ENCODE results near the gene KCNK10.

The KCNK10 gene

GRCh38 chr14:88340357-88340756, 17.3 kb upstream of the KCNK10 start:
- no peak overlapping the region for H3K27ac ChIP-seq (ENCODE audit: low read length)
- no peaks in the 10 kb centered on the region for H3K36me3 ChIP-seq (ENCODE audit: control insufficient read depth, low read depth, low read length)

GRCh38 chr14:88333036-88333435, 10.0 kb upstream of the KCNK10 start:
- Histone ChIP-seq H3K4me1 (ENCODE audit: control insufficient read depth, low read depth, low read length) (no peaks in the 10 kb centered on the region), H3K9me3 (ENCODE audit: control insufficient read depth, low read depth, low read length) (no peaks in the 10 kb centered on the region), H3K27ac (ENCODE audit: low read length) (no peak overlapping the region), H3K36me3 (ENCODE audit: control insufficient read depth, low read depth, low read length) (no peaks in the 10 kb centered on the region), H3K9ac (ENCODE audit: low read length) (no peak overlapping the region), H3K27me3 (ENCODE audit: control insufficient read depth, insufficient read depth, low read length) (peaks cover 23% of the 10 kb centered on the region), H3K4me3 (ENCODE audit: low read length) (no peak overlapping the region)

More at GRCh38 chr14:88340357-88340756, 17.3 kb upstream of the KCNK10 start:
- H3K9ac ChIP-seq (ENCODE audit: low read length): no peak overlapping the region
- no peaks in the 10 kb centered on the region for H3K4me1 ChIP-seq (ENCODE audit: control insufficient read depth, low read depth, low read length)
- no peaks in the 10 kb centered on the region for H3K9me3 ChIP-seq (ENCODE audit: control insufficient read depth, low read depth, low read length)
- H3K27me3 ChIP-seq (ENCODE audit: control insufficient read depth, insufficient read depth, low read length): no peaks in the 10 kb centered on the region
- H3K4me3 ChIP-seq (ENCODE audit: low read length): no peak overlapping the region

- H3K36me3 ChIP-seq (ENCODE audit: control insufficient read depth, low read depth, low read length): no peaks in the 10 kb centered on the region
- H3K9me3 ChIP-seq (ENCODE audit: control insufficient read depth, low read depth, low read length): no peaks in the 10 kb centered on the region
- no peak overlapping the region for H3K9ac ChIP-seq (ENCODE audit: low read length)
- H3K27me3 ChIP-seq (ENCODE audit: control insufficient read depth, insufficient read depth, low read length): peaks cover 77% of the 10 kb centered on the region
- no peak overlapping the region for H3K27ac ChIP-seq (ENCODE audit: low read length)
- H3K4me3 ChIP-seq (ENCODE audit: low read length): no peak overlapping the region
- no peaks in the 10 kb centered on the region for H3K4me1 ChIP-seq (ENCODE audit: control insufficient read depth, low read depth, low read length)
Observed at GRCh38 chr14:88327497-88327896, 4.4 kb upstream of the KCNK10 start.

- Histone ChIP-seq H3K4me1 (ENCODE audit: control insufficient read depth, low read depth, low read length) (no peaks in the 10 kb centered on the region), H3K9me3 (ENCODE audit: control insufficient read depth, low read depth, low read length) (no peaks in the 10 kb centered on the region), H3K36me3 (ENCODE audit: control insufficient read depth, low read depth, low read length) (no peaks in the 10 kb centered on the region), H3K4me3 (ENCODE audit: low read length) (peak overlapping the region; percentile 74), H3K27me3 (ENCODE audit: control insufficient read depth, insufficient read depth, low read length) (peaks cover 87% of the 10 kb centered on the region), H3K27ac (ENCODE audit: low read length) (no peak overlapping the region), H3K9ac (ENCODE audit: low read length) (peak overlapping the region; percentile 18)
Observed at GRCh38 chr14:88326352-88327103, 3.5 kb upstream of the KCNK10 start.

DNA sequence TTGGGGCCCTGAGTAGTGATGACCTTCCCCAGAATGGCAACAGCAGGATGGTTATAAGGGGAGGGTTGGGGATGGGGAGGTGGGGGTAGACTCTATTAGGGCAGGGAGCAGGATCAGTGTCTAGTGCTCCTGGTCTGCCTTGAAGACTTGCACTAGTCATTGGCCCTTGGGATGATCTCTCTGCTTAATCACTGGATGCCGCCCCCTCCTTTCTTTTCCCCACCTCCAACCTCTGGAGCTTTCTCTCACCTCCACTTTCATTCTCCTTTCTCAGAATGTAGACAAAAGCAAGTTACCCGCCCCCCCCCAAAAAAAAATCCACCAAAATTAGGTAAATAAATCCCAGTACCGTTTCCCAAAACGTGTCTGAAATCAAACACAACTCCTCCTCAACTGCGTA, 2.8 kb upstream of the KCNK10 start:
- Histone ChIP-seq H3K4me3 (ENCODE audit: low read length) (peak overlapping the region; percentile 74), H3K36me3 (ENCODE audit: control insufficient read depth, low read depth, low read length) (no peaks in the 10 kb centered on the region), H3K27me3 (ENCODE audit: control insufficient read depth, insufficient read depth, low read length) (peaks cover 93% of the 10 kb centered on the region), H3K9ac (ENCODE audit: low read length) (peak overlapping the region; percentile 18), H3K9me3 (ENCODE audit: control insufficient read depth, low read depth, low read length) (no peaks in the 10 kb centered on the region), H3K27ac (ENCODE audit: low read length) (no peak overlapping the region), H3K4me1 (ENCODE audit: control insufficient read depth, low read depth, low read length) (no peaks in the 10 kb centered on the region)

DNA sequence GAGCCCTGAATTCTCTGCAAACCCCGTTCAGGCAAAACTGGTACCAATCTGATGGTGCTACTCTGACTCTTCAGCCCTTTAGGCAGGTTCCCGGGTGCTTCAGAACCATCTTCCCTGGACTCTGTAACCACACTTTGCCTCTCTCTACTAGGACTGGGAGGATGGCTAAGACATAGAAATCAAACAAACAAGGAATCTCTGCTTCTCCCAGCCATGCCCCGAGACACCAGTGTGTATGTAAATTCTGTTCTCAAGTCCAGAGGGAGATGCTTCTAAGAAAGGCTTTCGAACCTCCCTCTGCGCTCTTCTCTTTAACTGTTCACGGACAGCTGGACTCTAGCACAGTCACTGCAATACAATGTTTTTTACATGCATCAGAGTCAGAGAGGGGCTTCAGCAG, 1.9 kb upstream of the KCNK10 start:
- Histone ChIP-seq H3K27me3 (ENCODE audit: control insufficient read depth, insufficient read depth, low read length) (peaks cover 98% of the 10 kb centered on the region), H3K4me1 (ENCODE audit: control insufficient read depth, low read depth, low read length) (no peaks in the 10 kb centered on the region), H3K9ac (ENCODE audit: low read length) (no peak overlapping the region), H3K36me3 (ENCODE audit: control insufficient read depth, low read depth, low read length) (no peaks in the 10 kb centered on the region), H3K27ac (ENCODE audit: low read length) (no peak overlapping the region), H3K4me3 (ENCODE audit: low read length) (no peak overlapping the region), H3K9me3 (ENCODE audit: control insufficient read depth, low read depth, low read length) (no peaks in the 10 kb centered on the region)

- no peak overlapping the region for H3K9ac ChIP-seq (ENCODE audit: low read length)
- H3K9me3 ChIP-seq (ENCODE audit: control insufficient read depth, low read depth, low read length): no peaks in the 10 kb centered on the region
- H3K27ac ChIP-seq (ENCODE audit: low read length): no peak overlapping the region
- peak overlapping the region; percentile 70 for H3K4me3 ChIP-seq (ENCODE audit: low read length)
- H3K27me3 ChIP-seq (ENCODE audit: control insufficient read depth, insufficient read depth, low read length): peaks cover 99% of the 10 kb centered on the region
- H3K4me1 ChIP-seq (ENCODE audit: control insufficient read depth, low read depth, low read length): no peaks in the 10 kb centered on the region
- H3K36me3 ChIP-seq (ENCODE audit: control insufficient read depth, low read depth, low read length): no peaks in the 10 kb centered on the region
Observed at GRCh38 chr14:88324491-88324890, 1.4 kb upstream of the KCNK10 start.

GRCh38 chr14:88323523-88324199, 592 bp upstream of the KCNK10 start:
- peaks cover 95% of the 10 kb centered on the region for H3K27me3 ChIP-seq (ENCODE audit: control insufficient read depth, insufficient read depth, low read length)
- H3K9me3 ChIP-seq (ENCODE audit: control insufficient read depth, low read depth, low read length): no peaks in the 10 kb centered on the region
- peak overlapping the region; percentile 70 for H3K4me3 ChIP-seq (ENCODE audit: low read length)
- H3K4me1 ChIP-seq (ENCODE audit: control insufficient read depth, low read depth, low read length): no peaks in the 10 kb centered on the region
- H3K27ac ChIP-seq (ENCODE audit: low read length): no peak overlapping the region
- no peak overlapping the region for H3K9ac ChIP-seq (ENCODE audit: low read length)
- no peaks in the 10 kb centered on the region for H3K36me3 ChIP-seq (ENCODE audit: control insufficient read depth, low read depth, low read length)

DNA sequence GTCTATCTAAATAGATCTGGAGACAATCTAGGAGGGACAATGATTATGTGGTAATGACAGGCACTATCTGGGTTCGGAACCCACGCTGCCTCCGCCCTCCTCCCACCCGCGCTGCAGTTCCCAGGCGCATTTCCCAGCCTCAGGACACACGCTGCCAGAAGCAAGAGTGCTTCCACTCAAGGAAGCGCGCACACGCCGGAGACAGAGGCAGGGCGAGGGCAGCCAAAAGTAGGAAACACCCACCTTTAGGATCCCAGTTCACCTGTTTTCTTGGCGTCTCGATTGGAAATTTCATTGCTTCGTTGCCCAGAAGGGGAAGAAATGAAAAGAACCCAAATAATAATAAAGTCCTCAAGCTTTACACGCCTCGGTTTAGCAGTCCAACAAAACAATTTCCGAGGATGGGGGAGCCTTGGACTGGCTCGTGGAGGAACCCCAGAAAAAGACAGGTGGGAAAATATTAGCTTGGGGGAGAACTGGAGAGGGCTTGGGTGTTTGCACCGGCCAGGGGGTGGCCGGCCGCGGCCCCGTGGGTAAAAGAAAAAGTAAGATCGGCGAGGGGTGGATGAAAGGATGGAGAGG, 474 bp downstream of the KCNK10 start:
- H3K9ac ChIP-seq (ENCODE audit: low read length): no peak overlapping the region
- no peaks in the 10 kb centered on the region for H3K9me3 ChIP-seq (ENCODE audit: control insufficient read depth, low read depth, low read length)
- peak overlapping the region; percentile 70 for H3K4me3 ChIP-seq (ENCODE audit: low read length)
- H3K4me1 ChIP-seq (ENCODE audit: control insufficient read depth, low read depth, low read length): no peaks in the 10 kb centered on the region
- H3K36me3 ChIP-seq (ENCODE audit: control insufficient read depth, low read depth, low read length): no peaks in the 10 kb centered on the region
- no peak overlapping the region for H3K27ac ChIP-seq (ENCODE audit: low read length)
- H3K27me3 ChIP-seq (ENCODE audit: control insufficient read depth, insufficient read depth, low read length): peaks cover 84% of the 10 kb centered on the region

DNA sequence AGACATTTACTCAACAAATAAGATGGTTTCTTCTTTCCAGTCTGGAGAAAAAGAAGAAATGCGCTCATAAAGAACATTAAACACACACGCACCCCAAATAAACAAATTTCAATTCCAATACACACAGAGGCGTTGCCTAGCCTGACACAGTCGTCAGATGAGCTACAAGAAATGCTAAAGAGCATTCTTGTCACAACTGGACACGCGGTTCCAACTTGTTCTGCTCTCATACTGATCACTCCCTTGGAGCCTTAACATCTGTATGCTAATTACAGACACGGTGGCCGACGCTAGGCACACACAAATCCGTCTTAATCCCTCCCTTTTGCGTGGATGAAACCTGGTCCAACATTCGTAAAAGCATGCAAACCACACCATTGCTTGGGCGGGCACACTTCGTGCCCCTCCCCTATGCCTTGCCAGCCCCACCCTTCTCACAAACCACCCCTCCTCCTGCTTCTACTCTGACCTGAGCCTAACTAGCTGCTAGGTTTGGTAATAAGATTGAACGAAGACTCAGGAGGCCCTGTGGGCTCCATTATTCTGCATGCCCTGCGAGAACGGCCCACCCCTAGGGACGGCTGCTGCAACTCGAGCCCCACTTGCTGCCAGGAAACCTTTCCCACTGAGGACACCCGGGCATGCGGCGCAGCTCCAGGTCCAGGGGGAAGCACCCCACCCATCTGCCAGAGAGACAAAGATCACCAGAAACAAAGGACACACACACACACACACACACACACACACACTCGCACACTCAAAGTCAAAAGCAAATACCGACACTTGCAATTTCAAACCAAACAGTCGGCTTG, 1.2 kb downstream of the KCNK10 start:
- H3K4me1 ChIP-seq (ENCODE audit: control insufficient read depth, low read depth, low read length): no peaks in the 10 kb centered on the region
- peak overlapping the region; percentile 70 for H3K4me3 ChIP-seq (ENCODE audit: low read length)
- H3K36me3 ChIP-seq (ENCODE audit: control insufficient read depth, low read depth, low read length): no peaks in the 10 kb centered on the region
- H3K27ac ChIP-seq (ENCODE audit: low read length): no peak overlapping the region
- H3K9me3 ChIP-seq (ENCODE audit: control insufficient read depth, low read depth, low read length): no peaks in the 10 kb centered on the region
- peaks cover 77% of the 10 kb centered on the region for H3K27me3 ChIP-seq (ENCODE audit: control insufficient read depth, insufficient read depth, low read length)
- H3K9ac ChIP-seq (ENCODE audit: low read length): no peak overlapping the region

DNA sequence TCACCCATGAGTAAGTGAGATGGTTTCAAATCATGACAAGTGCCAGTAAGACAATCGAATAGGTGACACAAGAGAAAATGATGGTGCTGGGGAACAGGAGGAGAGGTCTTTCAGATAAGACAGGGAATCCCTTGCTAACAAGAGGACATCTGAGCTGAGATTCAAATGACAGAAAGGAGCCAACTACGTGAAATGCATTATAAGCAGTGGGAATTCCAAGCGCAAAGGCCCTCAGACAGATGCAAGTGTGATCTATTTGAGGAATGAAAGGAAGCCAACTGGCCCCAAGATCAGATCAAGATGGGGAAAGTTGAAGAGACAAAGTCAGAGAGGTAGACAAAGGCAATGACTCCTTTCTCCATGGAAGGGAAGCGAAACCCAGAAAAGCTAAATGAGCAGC, 4.7 kb downstream of the KCNK10 start:
- Histone ChIP-seq H3K4me3 (ENCODE audit: low read length) (no peak overlapping the region), H3K4me1 (ENCODE audit: control insufficient read depth, low read depth, low read length) (no peaks in the 10 kb centered on the region), H3K27ac (ENCODE audit: low read length) (no peak overlapping the region), H3K9ac (ENCODE audit: low read length) (no peak overlapping the region), H3K27me3 (ENCODE audit: control insufficient read depth, insufficient read depth, low read length) (peaks cover 42% of the 10 kb centered on the region), H3K36me3 (ENCODE audit: control insufficient read depth, low read depth, low read length) (no peaks in the 10 kb centered on the region), H3K9me3 (ENCODE audit: control insufficient read depth, low read depth, low read length) (no peaks in the 10 kb centered on the region)
